ENCODE results near the gene ARHGAP24. TPM values are rescaled to one million over a fixed set of nuclear protein-coding genes. Genes with fewer than 3 reads are reported as not detected.

ARHGAP24 gene
- total and polyA plus RNA-seq, 10 of the 15 experiments (the other 5 are each of a cell fraction or from before 2014, with no cell fraction given): 0.10 to 4.2 (median 0.52) TPM

DNA sequence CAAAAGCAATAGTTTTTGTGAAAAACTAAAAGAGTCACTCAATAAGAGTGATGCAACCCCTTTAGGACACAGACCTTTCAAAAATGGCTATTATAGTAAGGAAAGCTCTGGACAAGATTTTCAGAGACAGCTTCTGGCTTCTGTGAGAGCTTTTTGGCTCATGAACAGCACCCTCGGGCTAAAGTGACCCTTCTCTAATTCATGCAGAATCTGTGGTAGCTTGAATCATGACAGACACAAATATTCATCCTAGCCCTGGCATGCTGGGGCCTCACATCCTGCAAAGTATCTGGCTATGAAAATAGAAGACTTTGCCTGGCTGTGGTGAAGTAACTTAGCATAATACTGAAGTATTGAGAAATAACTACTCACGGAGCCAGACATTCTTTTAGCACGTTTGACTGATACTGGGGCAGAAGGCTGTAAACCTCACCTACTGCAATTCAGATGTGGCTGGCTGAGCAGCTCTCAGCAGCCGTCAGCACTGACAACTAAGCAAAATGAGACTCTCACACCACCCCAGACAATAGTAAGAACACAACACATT, 557.6 kb downstream of the ARHGAP24 start:
- Histone ChIP-seq H3K9me3 (replicated peaks; ENCODE audit: control insufficient read depth, insufficient read depth, low read length) (no peaks in the 10 kb centered on the region), H3K4me3 (no peak overlapping the region), H3K4me2 (ENCODE audit: control insufficient read depth, insufficient read depth) (no peak overlapping the region), H4K20me1 (ENCODE audit: control insufficient read depth, insufficient read depth) (no peaks in the 10 kb centered on the region), H3K36me3 (ENCODE audit: control insufficient read depth in 2 of 2, insufficient read depth in 2 of 2, low read length in 1 of 2) (no peaks in the 10 kb centered on the region), H3K27ac (ENCODE audit: control insufficient read depth, insufficient read depth) (no peak overlapping the region), H3K4me1 (ENCODE audit: control insufficient read depth, insufficient read depth, low read length) (no peaks in the 10 kb centered on the region), H3K27me3 (replicated peaks in 1 of 2; ENCODE audit: control insufficient read depth in 2 of 2, insufficient read depth in 2 of 2, low read length in 1 of 2) (no peaks in the 10 kb centered on the region), H2AFZ (ENCODE audit: control insufficient read depth, low read depth, low read length) (no peak overlapping the region), H3K9ac (ENCODE audit: control insufficient read depth, insufficient read depth, low read length) (no peak overlapping the region), H3K79me2 (ENCODE audit: control insufficient read depth, insufficient read depth, low read length) (no peaks in the 10 kb centered on the region)
- TF ChIP-seq TARDBP (IDR thresholded peaks at IDR 0.05; ENCODE audit: borderline replicate concordance) (no peak), SUZ12 (IDR thresholded peaks at IDR 0.05; ENCODE audit: unreplicated experiment) (no peak), KAT2A (conservative IDR thresholded peaks at IDR 0.05; ENCODE audit: control insufficient read depth, low read depth, low read length) (no peak), YBX1 (IDR thresholded peaks at IDR 0.05) (no peak), NR2C2 (IDR thresholded peaks at IDR 0.05; ENCODE audit: borderline replicate concordance, control insufficient read depth, insufficient read length, low read depth) (no peak), NRF1 (conservative IDR thresholded peaks at IDR 0.05; ENCODE audit: low read depth, low read length) (no peak), ZBED1 (IDR thresholded peaks at IDR 0.05; ENCODE audit: borderline replicate concordance) (no peak), STAT1 (conservative IDR thresholded peaks at IDR 0.05) (no peak), HDGF (IDR thresholded peaks at IDR 0.05) (no peak), HCFC1 (IDR thresholded peaks at IDR 0.05; ENCODE audit: low read length) (no peak), JUND (IDR thresholded peaks at IDR 0.05; ENCODE audit: low read depth, low read length) (no peak)
- TF ChIP-seq, protein P1, sequence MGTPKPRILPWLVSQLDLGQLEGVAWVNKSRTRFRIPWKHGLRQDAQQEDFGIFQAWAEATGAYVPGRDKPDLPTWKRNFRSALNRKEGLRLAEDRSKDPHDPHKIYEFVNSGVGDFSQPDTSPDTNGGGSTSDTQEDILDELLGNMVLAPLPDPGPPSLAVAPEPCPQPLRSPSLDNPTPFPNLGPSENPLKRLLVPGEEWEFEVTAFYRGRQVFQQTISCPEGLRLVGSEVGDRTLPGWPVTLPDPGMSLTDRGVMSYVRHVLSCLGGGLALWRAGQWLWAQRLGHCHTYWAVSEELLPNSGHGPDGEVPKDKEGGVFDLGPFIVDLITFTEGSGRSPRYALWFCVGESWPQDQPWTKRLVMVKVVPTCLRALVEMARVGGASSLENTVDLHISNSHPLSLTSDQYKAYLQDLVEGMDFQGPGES (IDR thresholded peaks at IDR 0.05): no peak
- in situ Hi-C loops (cut with MboI) (no loop called here), intact Hi-C loops (cut with micrococcal nuclease; ENCODE audit: unreplicated experiment) (no loop called here)
- CTCF ChIA-PET: interaction anchor here (1.1 kb wide), 1 partner anchor 10 kb away, joined by 4 read pairs; no protein-coding TSS in a partner anchor
- DNase-seq (ENCODE audit: low read depth, low spot score): no peak
- 0% methylated on average over 4 of the region's 4 CpGs for WGBS (ENCODE audit: insufficient coverage, insufficient replicate concordance, low lambda C conversion rate, missing lambda C conversion rate)
- no peak for ATAC-seq
- no peak for FAIRE-seq
- SMC1A ChIA-PET (ENCODE audit: uncharacterized antibody, unreplicated experiment): interaction anchor here (0.7 kb wide), 1 partner anchor 8 kb away, joined by 3 read pairs; no protein-coding TSS in a partner anchor
- POLR2A ChIA-PET: no interaction called here
- BruUV-seq (replicated peaks): no TSS peak
- RAD21 ChIA-PET (ENCODE audit: unreplicated experiment): no interaction called here
